Activated naive CD8-positive, alpha-beta T cell treated with anti-CD3 and anti-CD28 coated beads, Interleukin-2, amount 50 U/mL, for 16 hours (primary cell): ENCODE results near the gene FGF5.
"Not testable (repeated sequence)": the region's sequence is repeated elsewhere in the genome, so short reads cannot be mapped to it uniquely, and the experiment has no call there.

Experiments
- DNase-seq: peaks from one replicate; pipeline ENCODE4 v3.0.0-alpha.2; 2020; ENCODE audit warnings: low read depth, low spot score

Gene FGF5

GRCh38 chr4:80266253-80266901 is at the start of gene FGF5:
FGF5 (plus strand) TSS chr4:80266664; CDS start chr4:80266825, 161 bp downstream.
- DNase-seq, result no peak

GRCh38 chr4:80219301-80220025 is 47.0 kb upstream of the FGF5 start:
- no peak for DNase-seq

- no peak for DNase-seq
Measured at GRCh38 chr4:80220711-80221110, 45.8 kb upstream of the FGF5 start.

- DNase-seq, result no peak
Measured at GRCh38 chr4:80221161-80221560, 45.3 kb upstream of the FGF5 start.

GRCh38 chr4:80225595-80225994 is 40.9 kb upstream of the FGF5 start:
- DNase-seq, result no peak

- no peak for DNase-seq
Measured at GRCh38 chr4:80226094-80226493, 40.4 kb upstream of the FGF5 start.

- no peak for DNase-seq
Measured at GRCh38 chr4:80228460-80228859, 38.0 kb upstream of the FGF5 start.

GRCh38 chr4:80229128-80229527 is 37.3 kb upstream of the FGF5 start:
- DNase-seq, result no peak

- no peak for DNase-seq
Measured at GRCh38 chr4:80229590-80229989, 36.9 kb upstream of the FGF5 start.

GRCh38 chr4:80231180-80231579 is 35.3 kb upstream of the FGF5 start:
- no peak for DNase-seq

GRCh38 chr4:80232707-80233370 is 33.6 kb upstream of the FGF5 start:
- no peak for DNase-seq

- DNase-seq, result no peak
Measured at GRCh38 chr4:80233390-80233789, 33.1 kb upstream of the FGF5 start.

GRCh38 chr4:80235451-80235850 is 31.0 kb upstream of the FGF5 start:
- no peak for DNase-seq

- DNase-seq, result no peak
Measured at GRCh38 chr4:80237992-80238391, 28.5 kb upstream of the FGF5 start.

GRCh38 chr4:80239480-80240150 is 26.8 kb upstream of the FGF5 start:
- no peak for DNase-seq

GRCh38 chr4:80240976-80241375 is 25.5 kb upstream of the FGF5 start:
- DNase-seq, result no peak

GRCh38 chr4:80243274-80244018 is 23.0 kb upstream of the FGF5 start:
- DNase-seq, result no peak

- not testable (repeated sequence) for DNase-seq
Measured at GRCh38 chr4:80247484-80247883, 19.0 kb upstream of the FGF5 start.

- no peak for DNase-seq
Measured at GRCh38 chr4:80249144-80249543, 17.3 kb upstream of the FGF5 start.

GRCh38 chr4:80252427-80252826 is 14.0 kb upstream of the FGF5 start:
- no peak for DNase-seq

GRCh38 chr4:80252953-80253352 is 13.5 kb upstream of the FGF5 start:
- no peak for DNase-seq

GRCh38 chr4:80253510-80253909 is 13.0 kb upstream of the FGF5 start:
- DNase-seq, result no peak
